ENCODE measurements around the gene RTN1. TPM values are rescaled to one million over a fixed set of nuclear protein-coding genes. Genes with fewer than 3 reads are reported as not detected.

Gene RTN1
- total RNA-seq, 1 experiment from 2014 or later: 1.1 TPM

DNA sequence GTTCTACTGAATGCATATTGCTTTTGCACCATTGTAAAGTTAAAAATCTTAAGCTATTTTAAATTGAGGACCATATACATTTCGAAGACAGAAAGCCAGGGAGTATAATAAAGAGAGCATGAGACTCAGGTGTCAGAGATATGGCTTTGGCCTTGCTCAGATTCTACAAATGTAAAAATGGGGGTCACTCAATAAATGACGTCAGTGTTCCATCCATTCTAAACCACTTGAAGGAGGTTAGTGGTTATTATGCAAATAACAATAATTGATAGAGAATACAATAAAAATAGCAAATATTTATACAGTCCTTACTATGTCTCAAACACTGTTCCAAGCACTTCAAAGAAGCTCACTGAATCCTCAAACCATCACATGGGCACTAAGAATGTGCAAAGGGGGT lies 20.1 kb downstream of the RTN1 start:
- H3K36me3 Mint-ChIP-seq: no peaks in the 10 kb centered on the region
- no peaks in the 10 kb centered on the region for H3K9me3 Mint-ChIP-seq
- POLR2A ChIA-PET: no interaction called here
- no peak overlapping the region for H3K4me3 Mint-ChIP-seq
- H3K4me1 Mint-ChIP-seq: peaks cover 9% of the 10 kb centered on the region
- DNase-seq (ENCODE audit: low spot score) (no peak), ATAC-seq (no peak)
- CTCF ChIA-PET: interaction anchor here (0.7 kb wide), 1 partner anchor 47 kb away, joined by 3 read pairs; no protein-coding TSS in a partner anchor
- TF ChIP-seq ZNF416 (CRISPR knock-in tag; IDR thresholded peaks at IDR 0.05): no peak
- TF ChIP-seq KAT7 (CRISPR knock-in tag; IDR thresholded peaks at IDR 0.05; ENCODE audit: borderline replicate concordance): no peak
- TF ChIP-seq CREB1 (CRISPR knock-in tag; IDR thresholded peaks at IDR 0.05): no peak
- no peak for TF ChIP-seq NFATC4 (CRISPR knock-in tag; IDR thresholded peaks at IDR 0.05)
- TF ChIP-seq, protein P1, sequence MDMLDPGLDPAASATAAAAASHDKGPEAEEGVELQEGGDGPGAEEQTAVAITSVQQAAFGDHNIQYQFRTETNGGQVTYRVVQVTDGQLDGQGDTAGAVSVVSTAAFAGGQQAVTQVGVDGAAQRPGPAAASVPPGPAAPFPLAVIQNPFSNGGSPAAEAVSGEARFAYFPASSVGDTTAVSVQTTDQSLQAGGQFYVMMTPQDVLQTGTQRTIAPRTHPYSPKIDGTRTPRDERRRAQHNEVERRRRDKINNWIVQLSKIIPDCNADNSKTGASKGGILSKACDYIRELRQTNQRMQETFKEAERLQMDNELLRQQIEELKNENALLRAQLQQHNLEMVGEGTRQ (CRISPR knock-in tag; IDR thresholded peaks at IDR 0.05): no peak
- no peak for TF ChIP-seq FOXK1 (CRISPR knock-in tag; IDR thresholded peaks at IDR 0.05)
- TF ChIP-seq, protein P2, sequence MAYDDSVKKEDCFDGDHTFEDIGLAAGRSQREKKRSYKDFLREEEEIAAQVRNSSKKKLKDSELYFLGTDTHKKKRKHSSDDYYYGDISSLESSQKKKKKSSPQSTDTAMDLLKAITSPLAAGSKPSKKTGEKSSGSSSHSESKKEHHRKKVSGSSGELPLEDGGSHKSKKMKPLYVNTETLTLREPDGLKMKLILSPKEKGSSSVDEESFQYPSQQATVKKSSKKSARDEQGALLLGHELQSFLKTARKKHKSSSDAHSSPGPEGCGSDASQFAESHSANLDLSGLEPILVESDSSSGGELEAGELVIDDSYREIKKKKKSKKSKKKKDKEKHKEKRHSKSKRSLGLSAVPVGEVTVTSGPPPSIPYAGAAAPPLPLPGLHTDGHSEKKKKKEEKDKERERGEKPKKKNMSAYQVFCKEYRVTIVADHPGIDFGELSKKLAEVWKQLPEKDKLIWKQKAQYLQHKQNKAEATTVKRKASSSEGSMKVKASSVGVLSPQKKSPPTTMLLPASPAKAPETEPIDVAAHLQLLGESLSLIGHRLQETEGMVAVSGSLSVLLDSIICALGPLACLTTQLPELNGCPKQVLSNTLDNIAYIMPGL (CRISPR knock-in tag; IDR thresholded peaks at IDR 0.05): no peak
- TF ChIP-seq TP53 (CRISPR knock-in tag; IDR thresholded peaks at IDR 0.05): no peak
- TF ChIP-seq, protein P3, sequence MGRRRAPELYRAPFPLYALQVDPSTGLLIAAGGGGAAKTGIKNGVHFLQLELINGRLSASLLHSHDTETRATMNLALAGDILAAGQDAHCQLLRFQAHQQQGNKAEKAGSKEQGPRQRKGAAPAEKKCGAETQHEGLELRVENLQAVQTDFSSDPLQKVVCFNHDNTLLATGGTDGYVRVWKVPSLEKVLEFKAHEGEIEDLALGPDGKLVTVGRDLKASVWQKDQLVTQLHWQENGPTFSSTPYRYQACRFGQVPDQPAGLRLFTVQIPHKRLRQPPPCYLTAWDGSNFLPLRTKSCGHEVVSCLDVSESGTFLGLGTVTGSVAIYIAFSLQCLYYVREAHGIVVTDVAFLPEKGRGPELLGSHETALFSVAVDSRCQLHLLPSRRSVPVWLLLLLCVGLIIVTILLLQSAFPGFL (CRISPR knock-in tag; IDR thresholded peaks at IDR 0.05; ENCODE audit: borderline replicate concordance): no peak
- TF ChIP-seq NR2C2 (CRISPR knock-in tag; IDR thresholded peaks at IDR 0.05): no peak
- TF ChIP-seq, protein P4, sequence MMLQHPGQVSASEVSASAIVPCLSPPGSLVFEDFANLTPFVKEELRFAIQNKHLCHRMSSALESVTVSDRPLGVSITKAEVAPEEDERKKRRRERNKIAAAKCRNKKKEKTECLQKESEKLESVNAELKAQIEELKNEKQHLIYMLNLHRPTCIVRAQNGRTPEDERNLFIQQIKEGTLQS (CRISPR knock-in tag; conservative IDR thresholded peaks at IDR 0.05): no peak
- TF ChIP-seq NR1H2 (CRISPR knock-in tag; IDR thresholded peaks at IDR 0.05): no peak
- TF ChIP-seq, protein P5, sequence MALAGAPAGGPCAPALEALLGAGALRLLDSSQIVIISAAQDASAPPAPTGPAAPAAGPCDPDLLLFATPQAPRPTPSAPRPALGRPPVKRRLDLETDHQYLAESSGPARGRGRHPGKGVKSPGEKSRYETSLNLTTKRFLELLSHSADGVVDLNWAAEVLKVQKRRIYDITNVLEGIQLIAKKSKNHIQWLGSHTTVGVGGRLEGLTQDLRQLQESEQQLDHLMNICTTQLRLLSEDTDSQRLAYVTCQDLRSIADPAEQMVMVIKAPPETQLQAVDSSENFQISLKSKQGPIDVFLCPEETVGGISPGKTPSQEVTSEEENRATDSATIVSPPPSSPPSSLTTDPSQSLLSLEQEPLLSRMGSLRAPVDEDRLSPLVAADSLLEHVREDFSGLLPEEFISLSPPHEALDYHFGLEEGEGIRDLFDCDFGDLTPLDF (CRISPR knock-in tag; IDR thresholded peaks at IDR 0.05): no peak
- no peak for TF ChIP-seq OVOL2 (CRISPR knock-in tag; IDR thresholded peaks at IDR 0.05; ENCODE audit: borderline replicate concordance)
- TF ChIP-seq, protein P6, sequence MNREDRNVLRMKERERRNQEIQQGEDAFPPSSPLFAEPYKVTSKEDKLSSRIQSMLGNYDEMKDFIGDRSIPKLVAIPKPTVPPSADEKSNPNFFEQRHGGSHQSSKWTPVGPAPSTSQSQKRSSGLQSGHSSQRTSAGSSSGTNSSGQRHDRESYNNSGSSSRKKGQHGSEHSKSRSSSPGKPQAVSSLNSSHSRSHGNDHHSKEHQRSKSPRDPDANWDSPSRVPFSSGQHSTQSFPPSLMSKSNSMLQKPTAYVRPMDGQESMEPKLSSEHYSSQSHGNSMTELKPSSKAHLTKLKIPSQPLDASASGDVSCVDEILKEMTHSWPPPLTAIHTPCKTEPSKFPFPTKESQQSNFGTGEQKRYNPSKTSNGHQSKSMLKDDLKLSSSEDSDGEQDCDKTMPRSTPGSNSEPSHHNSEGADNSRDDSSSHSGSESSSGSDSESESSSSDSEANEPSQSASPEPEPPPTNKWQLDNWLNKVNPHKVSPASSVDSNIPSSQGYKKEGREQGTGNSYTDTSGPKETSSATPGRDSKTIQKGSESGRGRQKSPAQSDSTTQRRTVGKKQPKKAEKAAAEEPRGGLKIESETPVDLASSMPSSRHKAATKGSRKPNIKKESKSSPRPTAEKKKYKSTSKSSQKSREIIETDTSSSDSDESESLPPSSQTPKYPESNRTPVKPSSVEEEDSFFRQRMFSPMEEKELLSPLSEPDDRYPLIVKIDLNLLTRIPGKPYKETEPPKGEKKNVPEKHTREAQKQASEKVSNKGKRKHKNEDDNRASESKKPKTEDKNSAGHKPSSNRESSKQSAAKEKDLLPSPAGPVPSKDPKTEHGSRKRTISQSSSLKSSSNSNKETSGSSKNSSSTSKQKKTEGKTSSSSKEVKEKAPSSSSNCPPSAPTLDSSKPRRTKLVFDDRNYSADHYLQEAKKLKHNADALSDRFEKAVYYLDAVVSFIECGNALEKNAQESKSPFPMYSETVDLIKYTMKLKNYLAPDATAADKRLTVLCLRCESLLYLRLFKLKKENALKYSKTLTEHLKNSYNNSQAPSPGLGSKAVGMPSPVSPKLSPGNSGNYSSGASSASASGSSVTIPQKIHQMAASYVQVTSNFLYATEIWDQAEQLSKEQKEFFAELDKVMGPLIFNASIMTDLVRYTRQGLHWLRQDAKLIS (CRISPR knock-in tag; IDR thresholded peaks at IDR 0.05; ENCODE audit: borderline replicate concordance): no peak
- H3K27ac Mint-ChIP-seq: no peak overlapping the region
- H3K27me3 Mint-ChIP-seq (ENCODE audit: low read depth): no peaks in the 10 kb centered on the region

DNA sequence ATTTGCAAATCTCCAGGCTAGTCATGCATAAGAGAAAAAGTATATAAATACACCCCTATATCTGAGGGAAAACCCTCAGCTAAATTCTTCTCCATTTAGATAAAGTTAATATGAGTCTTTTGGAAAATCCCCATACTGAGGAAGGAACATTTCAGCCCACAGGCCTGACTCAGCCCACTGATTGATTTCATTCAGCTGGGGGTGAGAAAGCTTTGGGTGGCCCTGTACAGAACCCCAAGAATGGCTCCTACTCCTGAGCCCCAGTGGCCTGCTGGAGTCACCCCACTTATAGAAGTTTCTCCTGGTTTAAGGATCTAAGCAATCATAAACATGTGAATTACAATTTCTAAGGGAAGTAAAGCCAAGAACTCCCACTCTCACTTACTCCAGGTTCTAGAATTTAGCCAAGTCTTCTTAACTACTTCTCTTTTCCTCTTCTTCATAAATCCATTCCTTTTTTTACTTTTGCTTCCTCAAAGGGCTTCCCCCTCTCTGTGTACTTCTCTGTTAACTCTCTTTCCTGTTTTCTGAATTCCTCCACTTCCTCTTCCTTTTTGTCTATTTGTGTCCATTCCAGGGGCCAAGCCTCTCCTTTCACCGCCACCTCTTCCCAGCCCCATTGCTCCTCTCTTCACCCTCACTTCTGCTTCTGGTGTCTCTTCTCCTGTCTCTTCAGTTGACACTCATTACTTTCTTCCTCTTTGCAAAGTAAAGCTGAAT lies 21.0 kb downstream of the RTN1 start:
- H3K27ac Mint-ChIP-seq: no peak overlapping the region
- ATAC-seq (no peak), DNase-seq (ENCODE audit: low spot score) (no peak)
- TF ChIP-seq, protein P7, sequence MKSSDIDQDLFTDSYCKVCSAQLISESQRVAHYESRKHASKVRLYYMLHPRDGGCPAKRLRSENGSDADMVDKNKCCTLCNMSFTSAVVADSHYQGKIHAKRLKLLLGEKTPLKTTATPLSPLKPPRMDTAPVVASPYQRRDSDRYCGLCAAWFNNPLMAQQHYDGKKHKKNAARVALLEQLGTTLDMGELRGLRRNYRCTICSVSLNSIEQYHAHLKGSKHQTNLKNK (CRISPR knock-in tag; IDR thresholded peaks at IDR 0.05): no peak
- H3K4me1 Mint-ChIP-seq: peaks cover 9% of the 10 kb centered on the region
- CTCF ChIA-PET: interaction anchor here (0.7 kb wide), 1 partner anchor 48 kb away, joined by 3 read pairs; no protein-coding TSS in a partner anchor
- no peaks in the 10 kb centered on the region for H3K27me3 Mint-ChIP-seq (ENCODE audit: low read depth)
- POLR2A ChIA-PET: no interaction called here
- no peaks in the 10 kb centered on the region for H3K9me3 Mint-ChIP-seq
- no peaks in the 10 kb centered on the region for H3K36me3 Mint-ChIP-seq
- no peak overlapping the region for H3K4me3 Mint-ChIP-seq

Measured in WTC11 (cell line).